A549 (cell line): ENCODE results near the gene FAXDC2. TPM values are rescaled to one million over a fixed set of nuclear protein-coding genes. Genes with fewer than 3 reads are reported as not detected.

Experiments
- ATAC-seq, 2 experiments: fragments of 200-7000 bp in 1 of 2; fragments of >200 bp in 1 of 2; cut with Nextera tagmentation in 1 of 2; cut with Tn5 transposase in 1 of 2; 3 replicates each; pipeline versions ENCODE4 v1.8.0 to v1.9.1; 2018 to 2020; ENCODE audit warnings: mild to moderate bottlenecking in 1 of 2, moderate library complexity in 1 of 2
- CTCF ChIA-PET: fragments of 300-600 bp; sonication (Branson Sonifier 250); formaldehyde crosslinking; extraction: SDS; loops from one replicate; lab custom pipeline; 2021; ENCODE audit warnings: antibody characterized with exemption, inconsistent platforms; lab: Yijun Ruan, JAX
- POLR2A ChIA-PET: fragments of 350-600 bp; formaldehyde crosslinking; extraction: SDS; loops from one replicate; lab custom pipeline; 2021; ENCODE audit warnings: antibody characterized with exemption, inconsistent platforms; lab: Yijun Ruan, JAX
- DNase-seq, 2 experiments: peaks; one replicate each; pipeline versions ENCODE4 v3.0.0 to v3.0.0-alpha.2; 2011 to 2016; ENCODE audit warnings: low read depth in 1 of 2, low spot score in 1 of 2
- FAIRE-seq: peaks from 2 replicates; lab custom pipeline; 2011; peaks lifted over from hg19 to GRCh38; lab: Jason Lieb, UNC
- H3K27ac ChIP-seq, 2 experiments: fragments of >200 bp; sonication (Bioruptor Twin); formaldehyde crosslinking; 3 replicates each; pipeline ENCODE4 v1.5.1; 2016 to 2017
- H3K4me1 ChIP-seq: fragments of >200 bp; sonication (Bioruptor Twin); formaldehyde crosslinking; 3 replicates; pipeline ENCODE4 v1.6.1; 2016
- H3K4me2 ChIP-seq: fragments of >200 bp; sonication (Bioruptor Twin); formaldehyde crosslinking; 3 replicates; pipeline ENCODE4 v1.6.1; 2016
- H3K4me3 ChIP-seq: fragments of >200 bp; sonication (Bioruptor Twin); formaldehyde crosslinking; 3 replicates; pipeline ENCODE4 v1.5.1; 2016
- H3K9me3 ChIP-seq: fragments of >200 bp; sonication (Bioruptor Twin); formaldehyde crosslinking; 3 replicates; pipeline ENCODE4 v1.6.1; 2016
- BHLHE40 ChIP-seq: IDR thresholded peaks from 2 replicates; pipeline ENCODE4 v1.6.1; 2012; ENCODE audit warnings: low read depth, low read length, inconsistent platforms
- CEBPB ChIP-seq, 2 experiments: fragments of >200 bp in 1 of 2; sonication (Bioruptor Twin) in 1 of 2; formaldehyde crosslinking in 1 of 2; IDR thresholded peaks; 2 replicates each; pipeline ENCODE4 v1.6.1; 2012 to 2016
- CHD4 ChIP-seq: fragments of 200-600 bp; sonication (generic); IDR thresholded peaks from 2 replicates; pipeline ENCODE4 v1.6.1; 2016; ENCODE audit warnings: antibody characterized with exemption, mild to moderate bottlenecking, borderline replicate concordance
- EHF ChIP-seq: fragments of 250-450 bp; sonication (Bioruptor Pico); IDR thresholded peaks from 2 replicates; pipeline ENCODE4 v1.5.0; 2020; ENCODE audit warnings: mild to moderate bottlenecking
- EP300 ChIP-seq, 2 experiments: fragments of >200 bp; sonication (Bioruptor Twin); formaldehyde crosslinking; IDR thresholded peaks; 2 replicates in 1 of 2; 3 replicates in 1 of 2; pipeline ENCODE4 v1.6.1; 2016 to 2017
- ESRRA ChIP-seq: fragments of 150-350 bp; IDR thresholded peaks from 2 replicates; pipeline ENCODE4 v1.6.1; 2014; ENCODE audit warnings: mild to moderate bottlenecking, low read length, borderline replicate concordance
- FOSB ChIP-seq: fragments of 250-450 bp; sonication (Bioruptor Pico); IDR thresholded peaks from 2 replicates; pipeline ENCODE4 v1.5.0; 2020; ENCODE audit warnings: mild to moderate bottlenecking, moderate library complexity
- FOSL2 ChIP-seq, 2 experiments: fragments of 450-650 bp in 1 of 2; fragments of >200 bp in 1 of 2; sonication (Bioruptor Twin) in 1 of 2; formaldehyde crosslinking; IDR thresholded peaks; 2 replicates each; pipeline versions ENCODE4 v1.5.0 to v1.6.1; 2016 to 2020; ENCODE audit warnings: mild to moderate bottlenecking in 1 of 2, moderate library complexity in 1 of 2
- GATA3 ChIP-seq: IDR thresholded peaks from 2 replicates; pipeline ENCODE4 v1.6.1; 2012; ENCODE audit warnings: borderline replicate concordance
- HDAC2 ChIP-seq: fragments of 200-600 bp; sonication (generic); IDR thresholded peaks from 2 replicates; pipeline ENCODE4 v1.6.1; 2016
- HEYL ChIP-seq: fragments of 250-450 bp; sonication (Bioruptor Pico); IDR thresholded peaks from 2 replicates; pipeline ENCODE4 v1.8.0; 2021; ENCODE audit warnings: mild to moderate bottlenecking, moderate library complexity
- HOXB13 ChIP-seq: fragments of 250-450 bp; sonication (Bioruptor Pico); IDR thresholded peaks from 2 replicates; pipeline ENCODE4 v1.5.0; 2020; ENCODE audit warnings: low read depth, mild to moderate bottlenecking, moderate library complexity
- KDM5A ChIP-seq: fragments of 200-600 bp; sonication (generic); IDR thresholded peaks from 2 replicates; pipeline ENCODE4 v1.6.1; 2016; ENCODE audit warnings: antibody characterized with exemption, mild to moderate bottlenecking
- MAFK ChIP-seq: fragments of 450-650 bp; IDR thresholded peaks from 2 replicates; pipeline ENCODE4 v1.6.1; 2014; ENCODE audit not compliant: partially characterized antibody
- MYC ChIP-seq: IDR thresholded peaks from 2 replicates; pipeline ENCODE4 v1.6.1; 2012; ENCODE audit warnings: mild to moderate bottlenecking, inconsistent platforms, low read length, improper control_type of control experiment, borderline replicate concordance
- NR3C1 ChIP-seq: fragments of >200 bp; sonication (Bioruptor Twin); formaldehyde crosslinking; IDR thresholded peaks from 3 replicates; pipeline ENCODE4 v1.6.1; 2017
- PHF8 ChIP-seq: fragments of 200-600 bp; sonication (generic); IDR thresholded peaks from 2 replicates; pipeline ENCODE4 v1.6.1; 2016; ENCODE audit warnings: low read depth, mild to moderate bottlenecking, antibody characterized with exemption, moderate library complexity, borderline replicate concordance
- POLR2A ChIP-seq: IDR thresholded peaks from 2 replicates; pipeline ENCODE4 v1.6.1; 2012; ENCODE audit warnings: mild to moderate bottlenecking, low read length
- RCOR1 ChIP-seq: fragments of 150-350 bp; IDR thresholded peaks from 2 replicates; pipeline ENCODE4 v1.6.1; 2014; ENCODE audit warnings: antibody characterized with exemption, low read length, low read depth
- SMC3 ChIP-seq: fragments of >200 bp; sonication (Bioruptor Twin); formaldehyde crosslinking; IDR thresholded peaks from 3 replicates; pipeline ENCODE4 v1.6.1; 2018; ENCODE audit warnings: inconsistent platforms
- SREBF2 ChIP-seq: fragments of 450-650 bp; IDR thresholded peaks from 2 replicates; pipeline ENCODE4 v1.6.1; 2014; ENCODE audit warnings: mild to moderate bottlenecking, moderate library complexity
- TFCP2L1 ChIP-seq: fragments of 250-450 bp; sonication (Bioruptor Pico); IDR thresholded peaks from 2 replicates; pipeline ENCODE4 v1.5.0; 2021; ENCODE audit warnings: mild to moderate bottlenecking
- WGBS: methylation state at CpG from one replicate; pipeline ENCODE4 v1.1.6; 2017; ENCODE audit errors: missing lambda C conversion rate; 5-methylcytosine and 5-hydroxymethylcytosine counted together
- polyA plus RNA-seq, 4 experiments: library from polyadenylated mRNA; depleted of rRNA in 3 of 4; stranded (reverse); fragments of >200 nt; fragmentation: RNase III in 1 of 4; extraction: RNeasy Plus Mini Kit Qiagen cat#74134 plus additional on column Dnase treatment in 1 of 4; gene quantifications; 2 replicates in 3 of 4; 3 replicates in 1 of 4; pipeline ENCODE4 v1.2.3, GENCODE V29; 2011 to 2017
- TF ChIP-seq, protein P1 (sequence below): IDR thresholded peaks from 2 replicates; pipeline ENCODE4 v1.6.1; 2012
- TF ChIP-seq, protein P2 (sequence below): fragments of >200 bp; sonication (Bioruptor Twin); formaldehyde crosslinking; IDR thresholded peaks from 2 replicates; pipeline ENCODE4 v1.6.1; 2016
- TF ChIP-seq, protein P3 (sequence below): fragments of 200-600 bp; sonication (generic); IDR thresholded peaks from 2 replicates; pipeline ENCODE4 v1.6.1; 2016; ENCODE audit warnings: antibody characterized with exemption, mild to moderate bottlenecking, moderate library complexity
- TF ChIP-seq, protein P4 (sequence below): IDR thresholded peaks from 2 replicates; pipeline ENCODE4 v1.6.1; 2012; ENCODE audit warnings: low read depth, borderline replicate concordance
- TF ChIP-seq, protein P5 (sequence below): IDR thresholded peaks from 2 replicates; pipeline ENCODE4 v1.6.1; 2012
- TF ChIP-seq, protein P6 (sequence below): fragments of 150-350 bp; IDR thresholded peaks from 2 replicates; pipeline ENCODE4 v1.6.1; 2014; ENCODE audit warnings: low read depth, mild to moderate bottlenecking, low read length
- TF ChIP-seq, protein P7 (sequence below): fragments of 450-650 bp; IDR thresholded peaks from 2 replicates; pipeline ENCODE4 v1.6.1; 2014; ENCODE audit warnings: antibody characterized with exemption

FAXDC2 gene
- polyA plus RNA-seq, 2 of the 4 experiments (the other 2 are of a cell fraction) = 0.14 to 0.94 TPM

DNA sequence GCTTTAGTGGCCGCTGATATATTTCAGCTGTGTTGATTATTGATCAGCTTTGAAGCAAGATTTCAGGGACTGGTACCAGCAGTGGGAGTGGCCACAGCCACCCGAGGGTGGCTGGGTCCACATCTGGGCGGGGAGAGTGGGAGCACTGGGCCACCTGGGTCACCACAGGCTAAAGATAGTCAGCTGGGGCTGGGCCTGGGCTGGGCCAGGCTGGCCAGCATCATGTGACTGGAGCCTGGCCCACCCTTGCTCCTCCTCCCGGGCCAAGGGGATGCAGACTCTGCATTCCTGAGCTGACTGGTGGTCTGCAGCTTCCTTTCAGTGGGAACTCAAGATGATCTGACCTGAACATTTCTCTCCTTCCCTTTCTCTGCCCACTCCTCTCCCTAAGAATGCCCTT, 68.1 kb downstream of the FAXDC2 start (continued):
- TF ChIP-seq, protein P1, sequence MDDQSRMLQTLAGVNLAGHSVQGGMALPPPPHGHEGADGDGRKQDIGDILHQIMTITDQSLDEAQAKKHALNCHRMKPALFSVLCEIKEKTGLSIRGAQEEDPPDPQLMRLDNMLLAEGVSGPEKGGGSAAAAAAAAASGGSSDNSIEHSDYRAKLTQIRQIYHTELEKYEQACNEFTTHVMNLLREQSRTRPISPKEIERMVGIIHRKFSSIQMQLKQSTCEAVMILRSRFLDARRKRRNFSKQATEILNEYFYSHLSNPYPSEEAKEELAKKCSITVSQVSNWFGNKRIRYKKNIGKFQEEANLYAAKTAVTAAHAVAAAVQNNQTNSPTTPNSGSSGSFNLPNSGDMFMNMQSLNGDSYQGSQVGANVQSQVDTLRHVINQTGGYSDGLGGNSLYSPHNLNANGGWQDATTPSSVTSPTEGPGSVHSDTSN = no peak

DNA sequence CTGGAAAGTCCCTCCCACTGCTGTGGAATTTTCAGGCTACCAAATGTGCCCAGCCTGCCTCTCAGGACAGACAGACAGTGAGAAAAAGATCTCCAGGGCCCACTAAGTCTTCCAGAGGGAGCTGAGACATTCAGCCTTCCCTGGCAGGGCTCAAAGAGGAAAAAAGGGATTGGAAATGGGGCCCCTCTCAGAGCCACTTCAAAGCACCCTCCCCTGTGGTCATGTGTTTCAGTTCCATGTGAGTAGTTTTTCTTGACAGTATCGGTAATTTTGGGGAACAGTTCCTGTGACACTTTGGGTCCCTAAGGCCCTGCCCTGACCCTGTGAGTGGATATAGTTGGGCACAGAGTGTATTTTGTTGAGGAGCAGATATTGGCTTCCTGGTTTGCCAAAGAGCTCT, 70.3 kb downstream of the FAXDC2 start:
- POLR2A ChIA-PET = no interaction called here
- FAIRE-seq = no peak

DNA sequence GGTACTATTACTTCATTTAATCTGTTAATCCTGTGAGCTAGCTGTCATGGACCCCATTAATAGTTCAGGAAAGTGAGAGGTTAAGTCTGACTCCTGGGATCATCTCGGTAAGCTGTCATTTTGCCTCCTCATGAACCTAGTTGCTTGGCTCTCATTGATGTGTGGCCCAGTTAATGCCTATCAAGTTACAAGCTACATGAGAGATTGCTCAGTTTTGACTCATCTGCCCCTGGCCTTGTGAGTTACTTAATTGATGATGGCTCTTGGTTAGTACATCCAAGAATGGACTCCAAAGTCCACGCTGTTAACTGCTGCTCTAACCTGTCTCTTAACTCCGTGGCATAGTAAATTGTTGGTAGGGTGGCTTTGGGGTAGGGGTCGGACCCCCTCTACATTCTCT, 71.3 kb downstream of the FAXDC2 start:
- peak overlapping the region in 1 of 2 experiments; percentile 49; a peak in 2 of 6 replicates for H3K27ac ChIP-seq
- peak; percentile 61 to 76 for DNase-seq
- no peaks in the 10 kb centered on the region for H3K9me3 ChIP-seq
- H3K4me1 ChIP-seq = peaks cover 68% of the 10 kb centered on the region
- 12% methylated on average over 4 of the region's 4 CpGs for WGBS
- CTCF ChIA-PET = interaction anchor here (1.8 kb wide), 1 partner anchor 129 kb away, joined by 6 read pairs; no protein-coding TSS in a partner anchor
- FAIRE-seq = no peak
- POLR2A ChIA-PET = interaction anchor here (0.7 kb wide), 1 partner anchor 11 kb away, joined by 5 read pairs; no protein-coding TSS in a partner anchor
- no peak overlapping the region for H3K4me3 ChIP-seq
- peak overlapping the region; percentile 68 for H3K4me2 ChIP-seq
- ATAC-seq = peak; percentile 74 to 86
- TF ChIP-seq FOSL2 (IDR thresholded peaks at IDR 0.05) (no peak), FOSL2 (CRISPR knock-in tag; IDR thresholded peaks at IDR 0.05) (peak; percentile 78), NR3C1 (no peak), TFCP2L1 (CRISPR knock-in tag) (no peak), HEYL (no peak), ESRRA (no peak), CEBPB (IDR thresholded peaks at IDR 0.05) (peak in 1 of 2 experiments; percentile 10; a peak in 1 of 4 replicates), FOSB (CRISPR knock-in tag) (no peak), RCOR1 (no peak), HOXB13 (CRISPR knock-in tag) (no peak)
- TF ChIP-seq, protein P2, sequence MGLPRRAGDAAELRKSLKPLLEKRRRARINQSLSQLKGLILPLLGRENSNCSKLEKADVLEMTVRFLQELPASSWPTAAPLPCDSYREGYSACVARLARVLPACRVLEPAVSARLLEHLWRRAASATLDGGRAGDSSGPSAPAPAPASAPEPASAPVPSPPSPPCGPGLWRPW = no peak
- TF ChIP-seq, protein P3, sequence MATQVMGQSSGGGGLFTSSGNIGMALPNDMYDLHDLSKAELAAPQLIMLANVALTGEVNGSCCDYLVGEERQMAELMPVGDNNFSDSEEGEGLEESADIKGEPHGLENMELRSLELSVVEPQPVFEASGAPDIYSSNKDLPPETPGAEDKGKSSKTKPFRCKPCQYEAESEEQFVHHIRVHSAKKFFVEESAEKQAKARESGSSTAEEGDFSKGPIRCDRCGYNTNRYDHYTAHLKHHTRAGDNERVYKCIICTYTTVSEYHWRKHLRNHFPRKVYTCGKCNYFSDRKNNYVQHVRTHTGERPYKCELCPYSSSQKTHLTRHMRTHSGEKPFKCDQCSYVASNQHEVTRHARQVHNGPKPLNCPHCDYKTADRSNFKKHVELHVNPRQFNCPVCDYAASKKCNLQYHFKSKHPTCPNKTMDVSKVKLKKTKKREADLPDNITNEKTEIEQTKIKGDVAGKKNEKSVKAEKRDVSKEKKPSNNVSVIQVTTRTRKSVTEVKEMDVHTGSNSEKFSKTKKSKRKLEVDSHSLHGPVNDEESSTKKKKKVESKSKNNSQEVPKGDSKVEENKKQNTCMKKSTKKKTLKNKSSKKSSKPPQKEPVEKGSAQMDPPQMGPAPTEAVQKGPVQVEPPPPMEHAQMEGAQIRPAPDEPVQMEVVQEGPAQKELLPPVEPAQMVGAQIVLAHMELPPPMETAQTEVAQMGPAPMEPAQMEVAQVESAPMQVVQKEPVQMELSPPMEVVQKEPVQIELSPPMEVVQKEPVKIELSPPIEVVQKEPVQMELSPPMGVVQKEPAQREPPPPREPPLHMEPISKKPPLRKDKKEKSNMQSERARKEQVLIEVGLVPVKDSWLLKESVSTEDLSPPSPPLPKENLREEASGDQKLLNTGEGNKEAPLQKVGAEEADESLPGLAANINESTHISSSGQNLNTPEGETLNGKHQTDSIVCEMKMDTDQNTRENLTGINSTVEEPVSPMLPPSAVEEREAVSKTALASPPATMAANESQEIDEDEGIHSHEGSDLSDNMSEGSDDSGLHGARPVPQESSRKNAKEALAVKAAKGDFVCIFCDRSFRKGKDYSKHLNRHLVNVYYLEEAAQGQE = no peak
- TF ChIP-seq, protein P4, sequence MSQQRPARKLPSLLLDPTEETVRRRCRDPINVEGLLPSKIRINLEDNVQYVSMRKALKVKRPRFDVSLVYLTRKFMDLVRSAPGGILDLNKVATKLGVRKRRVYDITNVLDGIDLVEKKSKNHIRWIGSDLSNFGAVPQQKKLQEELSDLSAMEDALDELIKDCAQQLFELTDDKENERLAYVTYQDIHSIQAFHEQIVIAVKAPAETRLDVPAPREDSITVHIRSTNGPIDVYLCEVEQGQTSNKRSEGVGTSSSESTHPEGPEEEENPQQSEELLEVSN = no peak
- TF ChIP-seq, protein P5, sequence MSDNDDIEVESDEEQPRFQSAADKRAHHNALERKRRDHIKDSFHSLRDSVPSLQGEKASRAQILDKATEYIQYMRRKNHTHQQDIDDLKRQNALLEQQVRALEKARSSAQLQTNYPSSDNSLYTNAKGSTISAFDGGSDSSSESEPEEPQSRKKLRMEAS = no peak

More for the DNA sequence above, 70.3 kb downstream of the FAXDC2 start:
- ATAC-seq (no peak), DNase-seq (no peak)
- 91% methylated on average over 1 of the region's 1 CpG for WGBS
- CTCF ChIA-PET = interaction anchor here (1.2 to 2.7 kb wide), 2 partner anchors 40 to 130 kb away, joined by 4 to 14 read pairs; no protein-coding TSS in a partner anchor
- Histone ChIP-seq H3K27ac (peak overlapping the region in 1 of 2 experiments; percentile 49; a peak in 2 of 6 replicates), H3K4me1 (peaks cover 68% of the 10 kb centered on the region), H3K4me2 (no peak overlapping the region), H3K9me3 (no peaks in the 10 kb centered on the region), H3K4me3 (no peak overlapping the region)
- TF ChIP-seq EHF (CRISPR knock-in tag) = no peak
- TF ChIP-seq, protein P6, sequence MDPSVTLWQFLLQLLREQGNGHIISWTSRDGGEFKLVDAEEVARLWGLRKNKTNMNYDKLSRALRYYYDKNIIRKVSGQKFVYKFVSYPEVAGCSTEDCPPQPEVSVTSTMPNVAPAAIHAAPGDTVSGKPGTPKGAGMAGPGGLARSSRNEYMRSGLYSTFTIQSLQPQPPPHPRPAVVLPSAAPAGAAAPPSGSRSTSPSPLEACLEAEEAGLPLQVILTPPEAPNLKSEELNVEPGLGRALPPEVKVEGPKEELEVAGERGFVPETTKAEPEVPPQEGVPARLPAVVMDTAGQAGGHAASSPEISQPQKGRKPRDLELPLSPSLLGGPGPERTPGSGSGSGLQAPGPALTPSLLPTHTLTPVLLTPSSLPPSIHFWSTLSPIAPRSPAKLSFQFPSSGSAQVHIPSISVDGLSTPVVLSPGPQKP = no peak
- TF ChIP-seq, protein P7, sequence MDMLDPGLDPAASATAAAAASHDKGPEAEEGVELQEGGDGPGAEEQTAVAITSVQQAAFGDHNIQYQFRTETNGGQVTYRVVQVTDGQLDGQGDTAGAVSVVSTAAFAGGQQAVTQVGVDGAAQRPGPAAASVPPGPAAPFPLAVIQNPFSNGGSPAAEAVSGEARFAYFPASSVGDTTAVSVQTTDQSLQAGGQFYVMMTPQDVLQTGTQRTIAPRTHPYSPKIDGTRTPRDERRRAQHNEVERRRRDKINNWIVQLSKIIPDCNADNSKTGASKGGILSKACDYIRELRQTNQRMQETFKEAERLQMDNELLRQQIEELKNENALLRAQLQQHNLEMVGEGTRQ = no peak
- no peak for TF ChIP-seq SREBF2
- TF ChIP-seq PHF8 = no peak
- TF ChIP-seq, protein P2 = no peak
- no peak for TF ChIP-seq NR3C1
- TF ChIP-seq MYC = no peak
- no peak for TF ChIP-seq BHLHE40
- no peak for TF ChIP-seq KDM5A
- no peak for TF ChIP-seq GATA3
- no peak for TF ChIP-seq EP300 (IDR thresholded peaks at IDR 0.05)
- no peak for TF ChIP-seq HDAC2
- TF ChIP-seq SMC3 = no peak
- TF ChIP-seq POLR2A = no peak
- no peak for TF ChIP-seq CHD4
- no peak for TF ChIP-seq MAFK
- TF ChIP-seq, protein P4 = no peak
